ENCODE measurements around the gene C19orf44. TPM values are rescaled to one million over a fixed set of nuclear protein-coding genes. Genes with fewer than 3 reads are reported as not detected.
A peak's percentile ranks its signal among the peaks of the same experiment; 100 is the strongest.

The C19orf44 gene
- total and polyA plus RNA-seq, 2 of the 4 experiments (the other 2 are of a cell fraction), result 1.4 to 3.8 TPM

GRCh38 chr19:16518061-16518460 is 21.9 kb downstream of the C19orf44 start:
- Histone ChIP-seq H2AK5ac (ENCODE audit: low read depth, low read length) (no peak overlapping the region), H3K9ac (ENCODE audit: low read depth, low read length) (no peak overlapping the region), H3K56ac (ENCODE audit: extremely low read depth, insufficient read depth, low read length) (no peak overlapping the region), H2BK120ac (ENCODE audit: low read depth, low read length) (no peak overlapping the region), H2BK5ac (ENCODE audit: low read depth, low read length, poor library complexity, severe bottlenecking) (no peak overlapping the region), H4K91ac (ENCODE audit: insufficient read depth, low read depth, low read length) (no peak overlapping the region), H2AK9ac (replicated peaks; ENCODE audit: low read depth, low read length, poor library complexity) (no peak overlapping the region), H3K18ac (ENCODE audit: low read depth, low read length) (no peak overlapping the region), H3K27me3 (ENCODE audit: control insufficient read depth, insufficient read depth, low read length) (no peaks in the 10 kb centered on the region), H2AFZ (replicated peaks; ENCODE audit: low read length, poor library complexity) (no peak overlapping the region), H3K79me1 (ENCODE audit: low read depth in 1 of 2, low read length in 2 of 2) (peaks cover 0 to 13% of the 10 kb centered on the region in 2 experiments; a peak in 3 of 4 replicates), H4K5ac (ENCODE audit: low read depth, low read length) (no peak overlapping the region), H3K4me2 (ENCODE audit: low read depth, low read length) (no peak overlapping the region), H3K14ac (replicated peaks; ENCODE audit: low read depth, low read length) (no peak overlapping the region), H3K27ac (ENCODE audit: insufficient read depth, low read length) (no peak overlapping the region), H2BK15ac (ENCODE audit: low read depth, low read length) (no peak overlapping the region), H3K9me1 (ENCODE audit: insufficient read depth, low read length) (no peaks in the 10 kb centered on the region), H4K20me1 (ENCODE audit: insufficient read depth, low read length) (peaks cover 3% of the 10 kb centered on the region; the same call in 1 of the 2 replicates), H3K4ac (ENCODE audit: low read depth, low read length) (no peak overlapping the region), H3K4me3 (ENCODE audit: insufficient read depth, low read depth, low read length) (no peak overlapping the region), H3K4me1 (ENCODE audit: control insufficient read depth, insufficient read depth, low read length) (no peaks in the 10 kb centered on the region), H2BK20ac (ENCODE audit: low read depth, low read length) (no peak overlapping the region), H3K36me3 (ENCODE audit: control insufficient read depth, insufficient read depth, low read length) (peaks cover 64% of the 10 kb centered on the region), H3K23ac (ENCODE audit: low read depth, low read length) (no peak overlapping the region), H3K9me3 (ENCODE audit: control insufficient read depth, insufficient read depth, low read length) (no peaks in the 10 kb centered on the region), H4K8ac (ENCODE audit: low read depth in 2 of 2, low read length in 2 of 2) (no peak overlapping the region)
- no peak for DNase-seq
- intact Hi-C loops (cut with micrococcal nuclease) (no loop called here), in situ Hi-C loops (cut with MboI; ENCODE audit: low sequenced_read_pairs) (no loop called here), dilution Hi-C loops (cut with HindIII; ENCODE audit: low sequenced_read_pairs, unreplicated experiment) (no loop called here)
- POLR2A ChIA-PET (ENCODE audit: unreplicated experiment), result no interaction called here
- no peak for ATAC-seq (ENCODE audit: low read depth)
- WGBS, 2 experiments (ENCODE audit: extremely low coverage in 2 of 2, insufficient read length in 1 of 2), result 87% methylated on average over 3 of the region's 14 CpGs; no CpG with 5 or more reads in 1 of the 2 experiments
- CTCF ChIA-PET, result no interaction called here
- TF ChIP-seq, protein P1, sequence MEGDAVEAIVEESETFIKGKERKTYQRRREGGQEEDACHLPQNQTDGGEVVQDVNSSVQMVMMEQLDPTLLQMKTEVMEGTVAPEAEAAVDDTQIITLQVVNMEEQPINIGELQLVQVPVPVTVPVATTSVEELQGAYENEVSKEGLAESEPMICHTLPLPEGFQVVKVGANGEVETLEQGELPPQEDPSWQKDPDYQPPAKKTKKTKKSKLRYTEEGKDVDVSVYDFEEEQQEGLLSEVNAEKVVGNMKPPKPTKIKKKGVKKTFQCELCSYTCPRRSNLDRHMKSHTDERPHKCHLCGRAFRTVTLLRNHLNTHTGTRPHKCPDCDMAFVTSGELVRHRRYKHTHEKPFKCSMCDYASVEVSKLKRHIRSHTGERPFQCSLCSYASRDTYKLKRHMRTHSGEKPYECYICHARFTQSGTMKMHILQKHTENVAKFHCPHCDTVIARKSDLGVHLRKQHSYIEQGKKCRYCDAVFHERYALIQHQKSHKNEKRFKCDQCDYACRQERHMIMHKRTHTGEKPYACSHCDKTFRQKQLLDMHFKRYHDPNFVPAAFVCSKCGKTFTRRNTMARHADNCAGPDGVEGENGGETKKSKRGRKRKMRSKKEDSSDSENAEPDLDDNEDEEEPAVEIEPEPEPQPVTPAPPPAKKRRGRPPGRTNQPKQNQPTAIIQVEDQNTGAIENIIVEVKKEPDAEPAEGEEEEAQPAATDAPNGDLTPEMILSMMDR (conservative IDR thresholded peaks at IDR 0.05; ENCODE audit: low read depth, low read length), result no peak
- TF ChIP-seq USF2 (IDR thresholded peaks at IDR 0.05; ENCODE audit: low read depth, low read length) (no peak), POLR2A (IDR thresholded peaks at IDR 0.05; ENCODE audit: low read depth, low read length) (no peak), SMC3 (IDR thresholded peaks at IDR 0.05; ENCODE audit: low read depth, low read length) (no peak), RCOR1 (IDR thresholded peaks at IDR 0.05; ENCODE audit: insufficient replicate concordance, low read length) (no peak), RFX5 (IDR thresholded peaks at IDR 0.05; ENCODE audit: low read depth, low read length) (no peak), MAFK (IDR thresholded peaks at IDR 0.05; ENCODE audit: low read depth, low read length) (no peak), CHD1 (IDR thresholded peaks at IDR 0.05; ENCODE audit: low read depth, low read length) (no peak), NFE2L2 (IDR thresholded peaks at IDR 0.05; ENCODE audit: low read depth, low read length) (no peak), FOS (IDR thresholded peaks at IDR 0.05; ENCODE audit: low read depth, low read length) (no peak), MAZ (IDR thresholded peaks at IDR 0.05; ENCODE audit: borderline replicate concordance, low read depth, low read length) (no peak), CEBPB (IDR thresholded peaks at IDR 0.05; ENCODE audit: low read depth, low read length) (no peak), MXI1 (IDR thresholded peaks at IDR 0.05; ENCODE audit: borderline replicate concordance, low read depth, low read length) (no peak)
- TF ChIP-seq, protein P2, sequence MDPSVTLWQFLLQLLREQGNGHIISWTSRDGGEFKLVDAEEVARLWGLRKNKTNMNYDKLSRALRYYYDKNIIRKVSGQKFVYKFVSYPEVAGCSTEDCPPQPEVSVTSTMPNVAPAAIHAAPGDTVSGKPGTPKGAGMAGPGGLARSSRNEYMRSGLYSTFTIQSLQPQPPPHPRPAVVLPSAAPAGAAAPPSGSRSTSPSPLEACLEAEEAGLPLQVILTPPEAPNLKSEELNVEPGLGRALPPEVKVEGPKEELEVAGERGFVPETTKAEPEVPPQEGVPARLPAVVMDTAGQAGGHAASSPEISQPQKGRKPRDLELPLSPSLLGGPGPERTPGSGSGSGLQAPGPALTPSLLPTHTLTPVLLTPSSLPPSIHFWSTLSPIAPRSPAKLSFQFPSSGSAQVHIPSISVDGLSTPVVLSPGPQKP (IDR thresholded peaks at IDR 0.05; ENCODE audit: borderline replicate concordance, low read depth, low read length), result no peak
- TSS peak; percentile 93 for BruUV-seq (replicated peaks)

Data from IMR-90 (cell line).